Fibroblast of villous mesenchyme (primary cell): ENCODE results near the gene MAD1L1. TPM values are rescaled to one million over a fixed set of nuclear protein-coding genes. Genes with fewer than 3 reads are reported as not detected.

Source experiments
- DNase-seq: peaks from one replicate; pipeline ENCODE4 v3.0.0-alpha.2; 2010; ENCODE audit warnings: low read depth
- H3K4me3 ChIP-seq: 2 replicates; pipeline ENCODE4 v1.5.1; 2011; ENCODE audit warnings: low read depth, mild to moderate bottlenecking, low read length
- total RNA-seq: library from RNA; depleted of rRNA; stranded (reverse); fragments of >200 nt; gene quantifications from 2 replicates; pipeline ENCODE4 v1.2.3, GENCODE V29; 2012
- TF ChIP-seq, protein P1 (sequence below): IDR thresholded peaks from 2 replicates; pipeline ENCODE4 v1.5.1; 2012; ENCODE audit warnings: low read depth, mild to moderate bottlenecking, low read length; ENCODE audit not compliant: insufficient read depth

MAD1L1 gene
- total RNA-seq, 1 donor = 43.6 TPM

GRCh38 chr7:2048531-2048930, 184.2 kb downstream of the MAD1L1 start:
- TF ChIP-seq, protein P1, sequence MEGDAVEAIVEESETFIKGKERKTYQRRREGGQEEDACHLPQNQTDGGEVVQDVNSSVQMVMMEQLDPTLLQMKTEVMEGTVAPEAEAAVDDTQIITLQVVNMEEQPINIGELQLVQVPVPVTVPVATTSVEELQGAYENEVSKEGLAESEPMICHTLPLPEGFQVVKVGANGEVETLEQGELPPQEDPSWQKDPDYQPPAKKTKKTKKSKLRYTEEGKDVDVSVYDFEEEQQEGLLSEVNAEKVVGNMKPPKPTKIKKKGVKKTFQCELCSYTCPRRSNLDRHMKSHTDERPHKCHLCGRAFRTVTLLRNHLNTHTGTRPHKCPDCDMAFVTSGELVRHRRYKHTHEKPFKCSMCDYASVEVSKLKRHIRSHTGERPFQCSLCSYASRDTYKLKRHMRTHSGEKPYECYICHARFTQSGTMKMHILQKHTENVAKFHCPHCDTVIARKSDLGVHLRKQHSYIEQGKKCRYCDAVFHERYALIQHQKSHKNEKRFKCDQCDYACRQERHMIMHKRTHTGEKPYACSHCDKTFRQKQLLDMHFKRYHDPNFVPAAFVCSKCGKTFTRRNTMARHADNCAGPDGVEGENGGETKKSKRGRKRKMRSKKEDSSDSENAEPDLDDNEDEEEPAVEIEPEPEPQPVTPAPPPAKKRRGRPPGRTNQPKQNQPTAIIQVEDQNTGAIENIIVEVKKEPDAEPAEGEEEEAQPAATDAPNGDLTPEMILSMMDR = no peak
- no peak for DNase-seq
- no peak overlapping the region for H3K4me3 ChIP-seq

- TF ChIP-seq, protein P1 = no peak
- no peak overlapping the region for H3K4me3 ChIP-seq
- no peak for DNase-seq
These were observed 184.7 kb downstream of the MAD1L1 start for GRCh38 chr7:2048006-2048405.

DNA sequence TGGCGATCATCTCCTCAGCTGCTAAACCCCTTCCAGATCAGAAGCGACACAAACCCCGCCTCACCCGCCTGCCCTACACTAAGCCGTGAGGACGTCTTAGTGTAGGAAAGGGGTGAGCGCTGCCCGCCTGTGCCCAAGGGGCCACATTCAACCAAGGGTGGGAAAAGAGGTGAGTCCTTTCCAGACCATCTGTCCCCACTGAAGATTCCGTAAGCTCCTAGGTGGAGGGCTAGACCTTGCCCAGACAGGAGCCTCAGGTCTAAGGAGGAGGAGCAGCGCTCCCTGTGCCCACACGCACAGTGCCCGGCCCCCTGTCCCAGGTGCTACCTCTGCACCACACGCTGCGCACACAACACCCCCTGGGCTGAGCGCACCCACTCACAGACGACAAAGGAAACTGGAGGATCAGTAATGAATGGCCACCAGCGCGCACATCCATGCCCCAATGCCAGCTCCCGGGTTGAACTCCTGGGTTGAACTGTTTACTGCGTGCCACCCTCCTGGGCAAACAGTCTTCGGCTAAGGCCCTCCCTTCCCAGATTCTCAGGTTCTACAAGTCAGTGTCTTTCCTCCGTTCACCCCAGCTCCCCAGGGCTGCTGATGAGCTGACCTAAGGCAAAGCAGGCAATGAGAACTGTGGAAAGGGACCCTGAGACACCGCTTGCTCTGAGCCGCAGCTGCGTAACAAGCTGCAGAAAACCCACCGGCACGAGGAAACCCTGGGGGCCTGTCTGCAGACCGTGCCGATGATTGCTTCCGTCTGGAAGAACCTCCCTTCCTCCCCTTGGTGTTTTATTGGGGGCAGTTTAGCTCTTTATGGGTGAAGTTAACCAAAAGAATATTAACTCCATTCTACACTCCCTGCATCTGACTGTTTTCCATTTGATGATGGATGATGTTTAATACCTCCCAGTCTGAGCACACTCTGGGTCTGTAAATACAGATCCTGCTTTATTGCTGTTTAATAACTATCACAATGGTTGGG, 185.9 kb downstream of the MAD1L1 start:
- H3K4me3 ChIP-seq = no peak overlapping the region
- TF ChIP-seq, protein P1 = no peak
- no peak for DNase-seq

GRCh38 chr7:2045559-2046405, 187.0 kb downstream of the MAD1L1 start:
- no peak overlapping the region for H3K4me3 ChIP-seq
- DNase-seq = no peak
- TF ChIP-seq, protein P1 = no peak

GRCh38 chr7:2044883-2045471, 187.8 kb downstream of the MAD1L1 start:
- TF ChIP-seq, protein P1 = no peak
- no peak for DNase-seq
- H3K4me3 ChIP-seq = no peak overlapping the region

DNA sequence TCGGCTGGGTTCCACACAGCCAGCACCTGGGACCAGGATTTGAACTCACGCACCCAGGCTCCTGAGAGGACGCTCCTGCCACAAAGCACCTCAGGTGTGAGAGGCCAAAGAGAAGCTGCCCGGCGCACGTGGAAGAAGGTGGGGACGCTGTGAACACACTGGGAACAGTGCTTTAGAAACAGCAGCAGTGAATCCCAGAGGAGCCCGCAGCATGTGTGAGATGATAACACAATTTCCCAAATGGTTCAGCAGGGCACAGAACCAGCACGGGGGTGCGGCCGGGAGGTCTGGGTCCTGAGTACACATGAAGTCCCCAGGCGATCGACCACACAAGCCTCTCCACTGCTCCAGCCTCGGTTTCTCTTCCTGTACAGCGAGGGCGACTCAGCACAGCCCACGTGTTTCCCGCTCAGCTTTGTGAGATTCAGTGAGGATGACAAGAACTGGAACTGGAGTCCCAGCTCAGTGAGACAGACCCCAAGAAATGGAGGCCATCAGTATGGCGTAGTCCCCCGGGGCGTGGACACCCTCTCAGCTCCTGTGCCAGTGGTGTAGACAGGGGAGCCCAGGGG, 188.3 kb downstream of the MAD1L1 start:
- no peak for DNase-seq
- TF ChIP-seq, protein P1 = no peak
- no peak overlapping the region for H3K4me3 ChIP-seq
